ENCODE results near the gene ZNF343. TPM values are rescaled to one million over a fixed set of nuclear protein-coding genes. Genes with fewer than 3 reads are reported as not detected.

Gene ZNF343
- total RNA-seq, 1 donor from 2014 or later = 13.0 TPM

DNA sequence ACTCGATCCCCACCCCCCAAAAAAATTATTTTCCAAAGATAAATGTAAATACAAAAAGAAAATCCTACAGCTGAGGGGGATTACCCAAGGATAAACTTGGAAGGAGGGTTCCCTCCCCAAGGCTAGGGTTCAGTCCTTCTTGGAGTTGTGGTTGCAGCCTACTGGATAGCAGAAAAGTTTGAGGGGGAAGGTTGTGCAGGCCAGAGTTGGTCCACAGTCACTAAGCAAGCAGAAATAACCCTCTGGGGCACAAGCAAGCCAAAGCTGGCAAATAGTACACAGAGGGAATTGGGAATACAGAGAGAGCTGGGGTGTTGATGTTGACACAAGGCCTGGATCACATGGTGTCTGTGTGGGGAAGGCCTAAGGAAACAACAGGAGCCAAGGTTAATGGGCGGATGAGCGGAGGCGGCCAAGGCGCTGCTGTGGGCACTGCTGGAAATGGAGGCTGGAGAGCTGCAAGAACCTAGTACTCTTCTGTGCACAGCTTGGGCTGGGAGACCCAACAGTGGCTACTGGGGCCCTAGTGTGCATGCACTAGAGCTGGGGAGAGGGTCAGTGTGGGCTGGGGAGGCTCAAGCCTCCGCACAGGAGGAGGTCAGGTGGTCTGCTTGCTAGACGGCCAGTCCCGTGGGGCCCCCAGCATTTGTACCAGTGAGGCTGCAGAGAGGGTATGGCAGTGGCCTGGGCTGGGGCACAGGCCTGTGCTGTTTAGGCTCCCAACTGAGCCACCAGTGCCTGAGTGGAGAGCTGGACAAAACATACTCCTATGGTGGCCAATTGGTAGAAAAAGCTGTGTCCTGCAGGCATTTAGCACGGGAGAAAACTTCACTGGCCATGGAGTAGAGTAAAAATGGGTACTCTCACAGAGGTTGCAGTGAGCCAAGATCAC, 32.6 kb downstream of the ZNF343 start:
- Mint-ChIP-seq H3K4me3 (ENCODE audit: unreplicated experiment) (no peak overlapping the region), H3K27me3 (ENCODE audit: unreplicated experiment) (peaks cover 10% of the 10 kb centered on the region), H3K27ac (ENCODE audit: unreplicated experiment) (no peak overlapping the region), H3K36me3 (ENCODE audit: low read depth, unreplicated experiment) (peaks cover 21% of the 10 kb centered on the region), H3K4me1 (ENCODE audit: unreplicated experiment) (peaks cover 20% of the 10 kb centered on the region), H3K9me3 (ENCODE audit: unreplicated experiment) (no peaks in the 10 kb centered on the region)
- no peak for TF ChIP-seq CTCF (IDR thresholded peaks at IDR 0.05; ENCODE audit: unreplicated experiment)
- DNase-seq (ENCODE audit: low spot score) = no peak

- DNase-seq (ENCODE audit: low spot score) = no peak
- Mint-ChIP-seq H3K4me1 (ENCODE audit: unreplicated experiment) (peaks cover 35% of the 10 kb centered on the region), H3K9me3 (ENCODE audit: unreplicated experiment) (no peaks in the 10 kb centered on the region), H3K27ac (ENCODE audit: unreplicated experiment) (no peak overlapping the region), H3K4me3 (ENCODE audit: unreplicated experiment) (no peak overlapping the region), H3K27me3 (ENCODE audit: unreplicated experiment) (peaks cover 15% of the 10 kb centered on the region), H3K36me3 (ENCODE audit: low read depth, unreplicated experiment) (peaks cover 16% of the 10 kb centered on the region)
- TF ChIP-seq CTCF (IDR thresholded peaks at IDR 0.05; ENCODE audit: unreplicated experiment) = no peak
Measured at GRCh38 chr20:2473516-2473915, 35.2 kb downstream of the ZNF343 start.

DNA sequence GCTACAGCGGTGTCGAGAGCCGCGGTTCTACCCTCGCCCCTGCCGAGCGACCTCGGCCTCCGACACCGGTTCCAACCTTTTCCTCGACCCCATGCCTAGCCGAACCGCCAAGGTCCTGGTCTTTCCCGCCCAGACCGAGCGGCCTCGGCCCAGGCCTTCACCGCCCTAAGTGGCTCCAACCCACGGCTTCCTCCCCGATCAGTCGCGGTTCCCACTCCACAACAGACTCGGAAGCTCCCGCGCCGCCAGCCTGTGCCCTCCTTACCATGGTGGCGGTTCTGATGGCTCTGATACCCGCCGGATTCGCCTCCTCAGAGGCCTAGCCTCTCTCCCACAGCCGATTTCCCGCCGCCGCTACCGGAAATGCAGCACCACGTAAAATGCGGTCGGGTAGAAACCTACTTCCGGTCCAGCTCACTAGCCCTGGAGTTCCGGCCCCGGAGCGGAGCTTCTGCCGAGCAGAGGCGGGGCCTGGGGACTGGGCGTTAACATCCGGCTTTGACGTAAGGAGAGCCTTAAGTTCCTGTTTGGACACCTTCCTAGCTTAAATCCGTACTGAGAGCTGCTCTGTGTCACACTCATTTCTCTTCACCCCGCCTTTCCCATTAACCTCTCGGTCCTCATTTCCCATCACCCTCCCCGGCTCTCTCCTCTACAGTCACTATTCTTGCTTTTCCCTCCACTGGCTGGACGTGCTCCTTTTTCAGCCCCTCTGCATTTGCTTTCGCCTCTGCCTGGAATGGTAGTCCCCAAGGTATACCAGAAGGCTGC, 38.1 kb downstream of the ZNF343 start, which contains the start of gene SNRPB:
TSS of gene SNRPB (minus strand) at position 367 of the 771 bp plus-strand sequence. CDS start at position 268, 99 bp downstream.
- H3K4me1 Mint-ChIP-seq (ENCODE audit: unreplicated experiment) = peaks cover 33% of the 10 kb centered on the region
- no peak for TF ChIP-seq CTCF (IDR thresholded peaks at IDR 0.05; ENCODE audit: unreplicated experiment)
- H3K4me3 Mint-ChIP-seq (ENCODE audit: unreplicated experiment) = peak within 1 kb of the TSS; percentile 98
- peaks cover 15% of the 10 kb centered on the region for H3K27me3 Mint-ChIP-seq (ENCODE audit: unreplicated experiment)
- DNase-seq (ENCODE audit: low spot score) = peak; percentile 90
- peak within 1 kb of the TSS; percentile 99 for H3K27ac Mint-ChIP-seq (ENCODE audit: unreplicated experiment)
- H3K9me3 Mint-ChIP-seq (ENCODE audit: unreplicated experiment) = no peaks in the 10 kb centered on the region
- H3K36me3 Mint-ChIP-seq (ENCODE audit: low read depth, unreplicated experiment) = peaks cover 35% of the 10 kb centered on the region

- peak overlapping the region; percentile 99 for H3K27ac Mint-ChIP-seq (ENCODE audit: unreplicated experiment)
- DNase-seq (ENCODE audit: low spot score) = peak; percentile 47
- H3K36me3 Mint-ChIP-seq (ENCODE audit: low read depth, unreplicated experiment) = peaks cover 36% of the 10 kb centered on the region
- H3K9me3 Mint-ChIP-seq (ENCODE audit: unreplicated experiment) = no peaks in the 10 kb centered on the region
- H3K4me3 Mint-ChIP-seq (ENCODE audit: unreplicated experiment) = peak overlapping the region; percentile 98
- peaks cover 15% of the 10 kb centered on the region for H3K27me3 Mint-ChIP-seq (ENCODE audit: unreplicated experiment)
- peaks cover 33% of the 10 kb centered on the region for H3K4me1 Mint-ChIP-seq (ENCODE audit: unreplicated experiment)
- no peak for TF ChIP-seq CTCF (IDR thresholded peaks at IDR 0.05; ENCODE audit: unreplicated experiment)
Measured at GRCh38 chr20:2469991-2470422, 38.7 kb downstream of the ZNF343 start.

All from endothelial cell (in vitro differentiated cells).